Body of pancreas (tissue), 4 donors: Measurements from ENCODE around the gene MINK1.

ENCODE experiments used
- POLR2A ChIP-seq, 3 donors: fragments of 450-650 bp; IDR thresholded peaks; one replicate each; pipeline ENCODE4 v1.6.1; 2016; ENCODE audit warnings: antibody characterized with exemption in 3 of 3, mild to moderate bottlenecking in 2 of 3
- TF ChIP-seq, protein P1 (sequence below), 7 experiments: fragments of 450-650 bp in 4 of 7; fragments of 200-600 bp in 3 of 7; sonication (generic) in 3 of 7; IDR thresholded peaks; one replicate each; pipeline ENCODE4 v1.5.1; 2016 to 2019; ENCODE audit warnings: antibody characterized with exemption in 7 of 7

DNA sequence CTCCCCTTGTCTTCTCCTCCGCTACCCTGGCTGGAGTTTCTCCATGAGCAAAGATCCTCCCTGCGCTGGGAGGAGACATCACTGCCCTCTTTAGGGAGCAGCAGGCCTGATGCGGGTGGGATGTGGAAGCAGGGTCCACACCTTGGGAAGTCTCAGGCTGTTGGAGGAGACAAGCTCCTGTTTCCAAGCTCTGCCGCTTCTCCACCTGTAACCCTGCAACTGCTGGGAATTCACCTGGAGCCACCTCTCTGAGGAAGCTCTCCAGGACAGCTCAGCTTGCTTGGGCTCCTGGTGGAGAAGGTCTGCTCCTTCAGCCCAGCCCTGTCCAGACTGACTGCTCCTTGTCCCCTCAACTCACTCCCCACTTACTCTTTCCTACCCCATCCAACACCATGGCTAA, 51.3 kb downstream of the MINK1 start:
- TF ChIP-seq, protein P1, sequence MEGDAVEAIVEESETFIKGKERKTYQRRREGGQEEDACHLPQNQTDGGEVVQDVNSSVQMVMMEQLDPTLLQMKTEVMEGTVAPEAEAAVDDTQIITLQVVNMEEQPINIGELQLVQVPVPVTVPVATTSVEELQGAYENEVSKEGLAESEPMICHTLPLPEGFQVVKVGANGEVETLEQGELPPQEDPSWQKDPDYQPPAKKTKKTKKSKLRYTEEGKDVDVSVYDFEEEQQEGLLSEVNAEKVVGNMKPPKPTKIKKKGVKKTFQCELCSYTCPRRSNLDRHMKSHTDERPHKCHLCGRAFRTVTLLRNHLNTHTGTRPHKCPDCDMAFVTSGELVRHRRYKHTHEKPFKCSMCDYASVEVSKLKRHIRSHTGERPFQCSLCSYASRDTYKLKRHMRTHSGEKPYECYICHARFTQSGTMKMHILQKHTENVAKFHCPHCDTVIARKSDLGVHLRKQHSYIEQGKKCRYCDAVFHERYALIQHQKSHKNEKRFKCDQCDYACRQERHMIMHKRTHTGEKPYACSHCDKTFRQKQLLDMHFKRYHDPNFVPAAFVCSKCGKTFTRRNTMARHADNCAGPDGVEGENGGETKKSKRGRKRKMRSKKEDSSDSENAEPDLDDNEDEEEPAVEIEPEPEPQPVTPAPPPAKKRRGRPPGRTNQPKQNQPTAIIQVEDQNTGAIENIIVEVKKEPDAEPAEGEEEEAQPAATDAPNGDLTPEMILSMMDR (IDR thresholded peaks at IDR 0.05) = no peak
- TF ChIP-seq POLR2A (IDR thresholded peaks at IDR 0.05) = no peak
